ENCODE measurements around the gene ARPC5L. TPM values are rescaled to one million over a fixed set of nuclear protein-coding genes. Genes with fewer than 3 reads are reported as not detected.
"Not testable (repeated sequence)": the region's sequence is repeated elsewhere in the genome, so short reads cannot be mapped to it uniquely, and the experiment has no call there.

ARPC5L gene
- total RNA-seq, 1 experiment from 2014 or later: 73.9 TPM

GRCh38 chr9:124914753-124915405 lies 52.9 kb downstream of the ARPC5L start:
- no peak overlapping the region for H3K27ac ChIP-seq (ENCODE audit: low read depth, low read length, poor library complexity, severe bottlenecking)
- POLR2A ChIA-PET (ENCODE audit: low non-redundant PET): no interaction called here
- BruUV-seq (replicated peaks): no TSS peak
- intact Hi-C loops (cut with micrococcal nuclease; ENCODE audit: unreplicated experiment): no loop called here
- H3K4me3 ChIP-seq (ENCODE audit: low read depth, low read length, poor library complexity, severe bottlenecking): no peak overlapping the region
- H3K4me1 ChIP-seq (ENCODE audit: insufficient read depth, low read length, poor library complexity, severe bottlenecking): no peaks in the 10 kb centered on the region
- CTCF ChIA-PET: no interaction called here
- H3K27me3 ChIP-seq (replicated peaks; ENCODE audit: insufficient read depth, low read depth, low read length, poor library complexity): no peaks in the 10 kb centered on the region
- no peak for DNase-seq (ENCODE audit: low spot score)
- no peaks in the 10 kb centered on the region for H3K9me3 ChIP-seq (ENCODE audit: low read depth, low read length, poor library complexity, severe bottlenecking)
- TF ChIP-seq EZH2 (IDR thresholded peaks at IDR 0.05; ENCODE audit: borderline replicate concordance, low read depth, low read length, poor library complexity, severe bottlenecking) (no peak), CTCF (conservative IDR thresholded peaks at IDR 0.05; ENCODE audit: low read depth, low read length) (no peak)
- H3K36me3 ChIP-seq (ENCODE audit: insufficient read depth, low read length, poor library complexity, severe bottlenecking): no peaks in the 10 kb centered on the region

GRCh38 chr9:124920394-124920793 lies 58.5 kb downstream of the ARPC5L start:
- intact Hi-C loops (cut with micrococcal nuclease; ENCODE audit: unreplicated experiment); CTCF ChIA-PET; DNase-seq (ENCODE audit: low spot score); H3K27ac ChIP-seq (ENCODE audit: low read depth, low read length, poor library complexity, severe bottlenecking); POLR2A ChIA-PET (ENCODE audit: low non-redundant PET); H3K4me3 ChIP-seq (ENCODE audit: low read depth, low read length, poor library complexity, severe bottlenecking); H3K4me1 ChIP-seq (ENCODE audit: insufficient read depth, low read length, poor library complexity, severe bottlenecking); H3K9me3 ChIP-seq (ENCODE audit: low read depth, low read length, poor library complexity, severe bottlenecking); BruUV-seq (replicated peaks); H3K27me3 ChIP-seq (replicated peaks; ENCODE audit: insufficient read depth, low read depth, low read length, poor library complexity): not testable (repeated sequence)
- peaks cover 13% of the 10 kb centered on the region for H3K36me3 ChIP-seq (ENCODE audit: insufficient read depth, low read length, poor library complexity, severe bottlenecking)

Other genes starting within 250 kb of the ARPC5L start
- gene NR6A1, start 90.8 kb upstream of the ARPC5L start, total RNA-seq (2021): 5.3 and 6.8 TPM in 2 replicates
- 1.4 and 2.9 TPM in 2 replicates for gene OLFML2A, start 85.0 kb upstream of the ARPC5L start, total RNA-seq (2021)
- not detected in 2 replicates for gene WDR38, start 8.7 kb upstream of the ARPC5L start, total RNA-seq (2021)
- gene RPL35, start 173 bp upstream of the ARPC5L start, total RNA-seq (2021): 1,564 and 1,637 TPM in 2 replicates
- gene GOLGA1, start 79.0 kb downstream of the ARPC5L start, total RNA-seq (2021): 21.7 and 23.9 TPM in 2 replicates